Measurements from ENCODE around the gene CRBN.

DNA sequence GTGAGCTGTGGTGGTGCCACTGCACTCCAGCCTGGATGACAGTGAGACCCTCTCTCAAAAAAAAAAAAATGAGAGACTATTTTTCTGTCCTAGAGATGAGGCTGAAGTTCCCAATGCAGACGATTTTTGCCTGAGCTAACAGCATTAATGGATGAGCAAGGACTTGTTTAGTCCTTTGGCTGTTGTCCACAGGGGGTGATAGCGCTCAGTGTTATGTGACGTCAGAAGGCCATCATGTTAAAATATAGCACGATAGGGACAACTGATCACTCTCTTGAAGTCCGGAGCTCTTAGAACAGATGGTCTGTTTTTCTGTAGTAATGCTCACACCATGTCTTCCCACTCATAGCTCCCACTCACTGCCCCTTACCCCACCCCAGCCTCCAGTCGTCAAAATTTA is 46.0 kb downstream of the CRBN start:
- TF ChIP-seq, protein P1, sequence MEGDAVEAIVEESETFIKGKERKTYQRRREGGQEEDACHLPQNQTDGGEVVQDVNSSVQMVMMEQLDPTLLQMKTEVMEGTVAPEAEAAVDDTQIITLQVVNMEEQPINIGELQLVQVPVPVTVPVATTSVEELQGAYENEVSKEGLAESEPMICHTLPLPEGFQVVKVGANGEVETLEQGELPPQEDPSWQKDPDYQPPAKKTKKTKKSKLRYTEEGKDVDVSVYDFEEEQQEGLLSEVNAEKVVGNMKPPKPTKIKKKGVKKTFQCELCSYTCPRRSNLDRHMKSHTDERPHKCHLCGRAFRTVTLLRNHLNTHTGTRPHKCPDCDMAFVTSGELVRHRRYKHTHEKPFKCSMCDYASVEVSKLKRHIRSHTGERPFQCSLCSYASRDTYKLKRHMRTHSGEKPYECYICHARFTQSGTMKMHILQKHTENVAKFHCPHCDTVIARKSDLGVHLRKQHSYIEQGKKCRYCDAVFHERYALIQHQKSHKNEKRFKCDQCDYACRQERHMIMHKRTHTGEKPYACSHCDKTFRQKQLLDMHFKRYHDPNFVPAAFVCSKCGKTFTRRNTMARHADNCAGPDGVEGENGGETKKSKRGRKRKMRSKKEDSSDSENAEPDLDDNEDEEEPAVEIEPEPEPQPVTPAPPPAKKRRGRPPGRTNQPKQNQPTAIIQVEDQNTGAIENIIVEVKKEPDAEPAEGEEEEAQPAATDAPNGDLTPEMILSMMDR (IDR thresholded peaks at IDR 0.05) = no peak
- TF ChIP-seq POLR2AphosphoS5 (IDR thresholded peaks at IDR 0.05) = no peak
